BLaER1 treated with 17β-estradiol and CSF1 and Interleukin-3, amounts not matched to agents 10 nM and 100 nM (cell line): Measurements from ENCODE around the gene C4A.
"Not testable (repeated sequence)": the region's sequence is repeated elsewhere in the genome, so short reads cannot be mapped to it uniquely, and the experiment has no call there.

ENCODE experiments used
- H3K27ac ChIP-seq, 11 experiments: shearing (Covaris generic); formaldehyde crosslinking; 2 replicates each; pipeline ENCODE4 v1.8.1; 2022
- H3K27me3 ChIP-seq, 11 experiments: shearing (Covaris generic); formaldehyde crosslinking; 2 replicates each; pipeline ENCODE4 v1.8.1; 2022
- H3K36me3 ChIP-seq, 11 experiments: shearing (Covaris generic); formaldehyde crosslinking; 2 replicates each; pipeline ENCODE4 v1.8.1; 2022
- H3K4me1 ChIP-seq, 10 experiments: shearing (Covaris generic); formaldehyde crosslinking; 2 replicates each; pipeline ENCODE4 v1.8.1; 2022
- H3K4me2 ChIP-seq, 11 experiments: shearing (Covaris generic); formaldehyde crosslinking; 2 replicates each; pipeline ENCODE4 v1.8.1; 2022
- H3K4me3 ChIP-seq, 10 experiments: shearing (Covaris generic); formaldehyde crosslinking; 2 replicates each; pipeline ENCODE4 v1.8.1; 2022
- H3K9ac ChIP-seq, 11 experiments: shearing (Covaris generic); formaldehyde crosslinking; 2 replicates each; pipeline ENCODE4 v1.8.1; 2022
- H3K9me3 ChIP-seq, 11 experiments: shearing (Covaris generic); formaldehyde crosslinking; replicated peaks in 1 of 11; 2 replicates each; pipeline ENCODE4 v1.8.1; 2022
- H4K20me1 ChIP-seq, 11 experiments: shearing (Covaris generic); formaldehyde crosslinking; 2 replicates each; pipeline ENCODE4 v1.8.1; 2022
- Cebpa-rat ChIP-seq, 11 experiments: shearing (Covaris generic); IDR thresholded peaks; 2 replicates each; pipeline ENCODE4 v1.8.1; 2022

Gene C4A

GRCh38 chr6:31971279-31971992 is 10.4 kb upstream of the C4A start:
- Histone ChIP-seq H3K27ac (peak overlapping the region; percentile 79 to 96 (median 91)), H3K4me1 (peaks cover 32 to 40% (median 35%) of the 10 kb centered on the region in 10 experiments), H3K4me3 (peak overlapping the region; percentile 70 to 90 (median 78)), H3K9ac (peak overlapping the region; percentile 79 to 94 (median 88)), H3K36me3 (peaks cover 38 to 63% (median 46%) of the 10 kb centered on the region in 11 experiments), H3K9me3 (peaks cover 0 to 14% (median 4%) of the 10 kb centered on the region in 11 experiments; a peak in 10 of 22 replicates), H3K27me3 (no peaks in the 10 kb centered on the region), H4K20me1 (peaks cover 0 to 17% (median 0%) of the 10 kb centered on the region in 11 experiments; a peak in 4 of 22 replicates), H3K4me2 (peak overlapping the region; percentile 76 to 99 (median 96))
- TF ChIP-seq Cebpa-rat (IDR thresholded peaks at IDR 0.05), result peak in 1 of 11 experiments; percentile 61; a peak in 2 of 22 replicates

- peak within 1 kb of the TSS; percentile 79 to 96 (median 91) for H3K27ac ChIP-seq
- peak in 9 of 11 experiments; percentile 35 to 97 (median 82); a peak in 16 of 22 replicates for TF ChIP-seq Cebpa-rat (IDR thresholded peaks at IDR 0.05)
- H3K4me1 ChIP-seq, result peaks cover 32 to 40% (median 35%) of the 10 kb centered on the region in 10 experiments
- peaks cover 0 to 17% (median 0%) of the 10 kb centered on the region in 11 experiments; a peak in 4 of 22 replicates for H4K20me1 ChIP-seq
- H3K9me3 ChIP-seq, result peaks cover 0 to 20% (median 8%) of the 10 kb centered on the region in 11 experiments; a peak in 10 of 22 replicates
- H3K36me3 ChIP-seq, result peaks cover 31 to 58% (median 42%) of the 10 kb centered on the region in 11 experiments
- no peaks in the 10 kb centered on the region for H3K27me3 ChIP-seq
- peak within 1 kb of the TSS; percentile 94 to 99 (median 96) for H3K4me2 ChIP-seq
- peak within 1 kb of the TSS; percentile 70 to 90 (median 78) for H3K4me3 ChIP-seq
- peak within 1 kb of the TSS; percentile 79 to 94 (median 88) for H3K9ac ChIP-seq
Measured at GRCh38 chr6:31971993-31972708, 9.7 kb upstream of the C4A start, which contains the start of gene DXO. DXO (minus strand) TSS chr6:31972138; CDS start chr6:31971675, 463 bp downstream.

- H4K20me1 ChIP-seq, result peaks cover 0 to 17% (median 0%) of the 10 kb centered on the region in 11 experiments; a peak in 4 of 22 replicates
- H3K27ac ChIP-seq, result peak overlapping the region; percentile 79 to 96 (median 91)
- peak overlapping the region; percentile 79 to 94 (median 88) for H3K9ac ChIP-seq
- no peak for TF ChIP-seq Cebpa-rat (IDR thresholded peaks at IDR 0.05)
- peaks cover 32 to 40% (median 35%) of the 10 kb centered on the region in 10 experiments for H3K4me1 ChIP-seq
- H3K36me3 ChIP-seq, result peaks cover 24 to 55% (median 35%) of the 10 kb centered on the region in 11 experiments
- peaks cover 0 to 20% (median 8%) of the 10 kb centered on the region in 11 experiments; a peak in 10 of 22 replicates for H3K9me3 ChIP-seq
- H3K27me3 ChIP-seq, result no peaks in the 10 kb centered on the region
- H3K4me3 ChIP-seq, result peak overlapping the region; percentile 70 to 90 (median 78)
- peak overlapping the region; percentile 94 to 99 (median 96) for H3K4me2 ChIP-seq
Measured at GRCh38 chr6:31972709-31973350, 9.0 kb upstream of the C4A start.

GRCh38 chr6:31976065-31976464 is 5.8 kb upstream of the C4A start:
- not testable (repeated sequence) for H3K27ac ChIP-seq, H4K20me1 ChIP-seq, H3K27me3 ChIP-seq, H3K4me2 ChIP-seq, H3K9ac ChIP-seq, H3K4me3 ChIP-seq
- Histone ChIP-seq H3K9me3 (peaks cover 0 to 20% (median 8%) of the 10 kb centered on the region in 11 experiments; a peak in 10 of 22 replicates), H3K36me3 (peaks cover 0 to 36% (median 14%) of the 10 kb centered on the region in 11 experiments; a peak in 17 of 22 replicates), H3K4me1 (peaks cover 18 to 27% (median 20%) of the 10 kb centered on the region in 10 experiments)

GRCh38 chr6:31977816-31978431 is 3.9 kb upstream of the C4A start:
- H3K4me1 ChIP-seq, result peaks cover 10 to 19% (median 12%) of the 10 kb centered on the region in 10 experiments
- H3K4me2 ChIP-seq, result no peak overlapping the region
- peak overlapping the region in 1 of 11 experiments; percentile 22; a peak in 1 of 22 replicates for H3K9ac ChIP-seq
- H3K9me3 ChIP-seq, result peaks cover 0 to 20% (median 8%) of the 10 kb centered on the region in 11 experiments; a peak in 10 of 22 replicates
- no peak overlapping the region for H3K4me3 ChIP-seq
- no peak for TF ChIP-seq Cebpa-rat (IDR thresholded peaks at IDR 0.05)
- H3K36me3 ChIP-seq, result peaks cover 0 to 36% (median 14%) of the 10 kb centered on the region in 11 experiments; a peak in 17 of 22 replicates
- H4K20me1 ChIP-seq, result 0 out of 22 replicates have a peak, but pooled peaks cover 0 to 7% (median 0%) of the 10 kb centered on the region in 11 experiments
- H3K27ac ChIP-seq, result no peak overlapping the region
- no peaks in the 10 kb centered on the region for H3K27me3 ChIP-seq

GRCh38 chr6:31978831-31979230 is 3.0 kb upstream of the C4A start:
- no peak overlapping the region for H3K4me3 ChIP-seq
- H3K4me1 ChIP-seq, result peaks cover under 1 to 10% (median 3%) of the 10 kb centered on the region in 10 experiments; a peak in 16 of 20 replicates
- H3K9ac ChIP-seq, result peak overlapping the region in 3 of 11 experiments; percentile 22 to 33 (median 29); a peak in 1 of 22 replicates
- TF ChIP-seq Cebpa-rat (IDR thresholded peaks at IDR 0.05), result no peak
- peaks cover 0 to 20% (median 8%) of the 10 kb centered on the region in 11 experiments; a peak in 10 of 22 replicates for H3K9me3 ChIP-seq
- peaks cover 0 to 36% (median 14%) of the 10 kb centered on the region in 11 experiments; a peak in 17 of 22 replicates for H3K36me3 ChIP-seq
- no peaks in the 10 kb centered on the region for H3K27me3 ChIP-seq
- no peak overlapping the region for H3K27ac ChIP-seq
- peak overlapping the region in 3 of 11 experiments; percentile 0 to 17 (median 13); a peak in 1 of 22 replicates for H3K4me2 ChIP-seq
- H4K20me1 ChIP-seq, result 0 out of 22 replicates have a peak, but pooled peaks cover 0 to 7% (median 0%) of the 10 kb centered on the region in 11 experiments

GRCh38 chr6:31979238-31979898 is 2.5 kb upstream of the C4A start:
- H3K9ac ChIP-seq, result 0 out of 22 replicates have a peak overlapping the region, but pooled peaks of 3 of the 11 experiments have one; percentile 7 to 17 (median 7)
- H4K20me1 ChIP-seq, result 0 out of 22 replicates have a peak, but pooled peaks cover 0 to 7% (median 0%) of the 10 kb centered on the region in 11 experiments
- peaks cover 0 to 7% (median 0%) of the 10 kb centered on the region in 10 experiments; a peak in 5 of 20 replicates for H3K4me1 ChIP-seq
- peaks cover 0 to 20% (median 8%) of the 10 kb centered on the region in 11 experiments; a peak in 10 of 22 replicates for H3K9me3 ChIP-seq
- peaks cover 0 to 35% (median 13%) of the 10 kb centered on the region in 11 experiments; a peak in 17 of 22 replicates for H3K36me3 ChIP-seq
- no peak overlapping the region for H3K4me3 ChIP-seq
- H3K27me3 ChIP-seq, result no peaks in the 10 kb centered on the region
- no peak for TF ChIP-seq Cebpa-rat (IDR thresholded peaks at IDR 0.05)
- H3K27ac ChIP-seq, result no peak overlapping the region
- no peak overlapping the region for H3K4me2 ChIP-seq

GRCh38 chr6:31980195-31980876 is 1.5 kb upstream of the C4A start:
- Histone ChIP-seq H3K9me3 (peaks cover 0 to 18% (median 8%) of the 10 kb centered on the region in 11 experiments; a peak in 10 of 22 replicates), H3K36me3 (peaks cover 0 to 25% (median 13%) of the 10 kb centered on the region in 11 experiments; a peak in 17 of 22 replicates)
- H4K20me1 ChIP-seq, H3K4me1 ChIP-seq, H3K27ac ChIP-seq, H3K4me2 ChIP-seq, H3K27me3 ChIP-seq, H3K9ac ChIP-seq, H3K4me3 ChIP-seq: not testable (repeated sequence)

GRCh38 chr6:31980998-31981397 is 859 bp upstream of the C4A start:
- not testable (repeated sequence) for H3K4me2 ChIP-seq, H3K27me3 ChIP-seq, H3K9ac ChIP-seq, H4K20me1 ChIP-seq, H3K27ac ChIP-seq, H3K4me1 ChIP-seq, H3K4me3 ChIP-seq
- Histone ChIP-seq H3K36me3 (peaks cover 0 to 23% (median 13%) of the 10 kb centered on the region in 11 experiments; a peak in 16 of 22 replicates), H3K9me3 (peaks cover 0 to 11% (median 7%) of the 10 kb centered on the region in 11 experiments; a peak in 10 of 22 replicates)

GRCh38 chr6:31989363-31989762 is 7.5 kb downstream of the C4A start:
- not testable (repeated sequence) for H3K4me1 ChIP-seq, H3K36me3 ChIP-seq, H3K4me2 ChIP-seq, H3K9ac ChIP-seq, H4K20me1 ChIP-seq, H3K4me3 ChIP-seq, H3K27me3 ChIP-seq, H3K9me3 ChIP-seq, H3K27ac ChIP-seq
